NCI-H526 treated with DMSO at 0.1 percent for 48 hours (cell line): ENCODE data around the gene TPMT.

Experiments used
- DNase-seq: peaks from one replicate; lab custom pipeline; 2025; lab: John Stamatoyannopoulos, UW

TPMT gene

GRCh38 chr6:18110162-18110561, 44.7 kb downstream of the TPMT start:
- no peak for DNase-seq

- DNase-seq, result no peak
These were observed 47.8 kb downstream of the TPMT start for GRCh38 chr6:18107061-18107460.

- no peak for DNase-seq
These were observed 51.9 kb downstream of the TPMT start for GRCh38 chr6:18102783-18103509.

GRCh38 chr6:18101873-18102272, 53.0 kb downstream of the TPMT start:
- DNase-seq, result no peak

- DNase-seq, result no peak
These were observed 53.6 kb downstream of the TPMT start for GRCh38 chr6:18101271-18101670.

GRCh38 chr6:18100296-18100695, 54.6 kb downstream of the TPMT start:
- DNase-seq, result no peak

- DNase-seq, result peak; percentile 15
These were observed 55.4 kb downstream of the TPMT start for GRCh38 chr6:18099511-18099910.

- DNase-seq, result no peak
These were observed 58.5 kb downstream of the TPMT start for GRCh38 chr6:18096423-18096822.

GRCh38 chr6:18091382-18091781, 63.5 kb downstream of the TPMT start:
- DNase-seq, result no peak

- DNase-seq, result no peak
These were observed 64.5 kb downstream of the TPMT start for GRCh38 chr6:18090349-18090786.

- DNase-seq, result no peak
These were observed 66.2 kb downstream of the TPMT start for GRCh38 chr6:18088419-18089296.

- DNase-seq, result no peak
These were observed 67.3 kb downstream of the TPMT start for GRCh38 chr6:18087396-18088165.

- DNase-seq, result no peak
These were observed 73.7 kb downstream of the TPMT start for GRCh38 chr6:18081025-18081668.

GRCh38 chr6:18080544-18080943, 74.3 kb downstream of the TPMT start:
- no peak for DNase-seq

GRCh38 chr6:18078866-18079265, 76.0 kb downstream of the TPMT start:
- no peak for DNase-seq
